Ramos (cell line): Measurements from ENCODE around the gene AREL1.

Experiments
- in situ Hi-C: fragments of 300-500 bp; cut with MboI; formaldehyde crosslinking; loops from one replicate; pipeline ENCODE4 v1.14.3; 2022; ENCODE audit warnings: low sequenced_read_pairs; ENCODE audit not compliant: unreplicated experiment

AREL1 gene

GRCh38 chr14:74702293-74702692, 10.6 kb downstream of the AREL1 start:
- in situ Hi-C loops = no loop called here

- in situ Hi-C loops = no loop called here
Observed at GRCh38 chr14:74698465-74698864, 14.4 kb downstream of the AREL1 start.

GRCh38 chr14:74697976-74698375, 14.9 kb downstream of the AREL1 start:
- in situ Hi-C loops = no loop called here

- in situ Hi-C loops = no loop called here
Observed at GRCh38 chr14:74697543-74697942, 15.3 kb downstream of the AREL1 start.

GRCh38 chr14:74697011-74697410, 15.9 kb downstream of the AREL1 start:
- in situ Hi-C loops = no loop called here

GRCh38 chr14:74695406-74695805, 17.5 kb downstream of the AREL1 start:
- in situ Hi-C loops = no loop called here

- in situ Hi-C loops = no loop called here
Observed at GRCh38 chr14:74693191-74693590, 19.7 kb downstream of the AREL1 start.

GRCh38 chr14:74691456-74691855, 21.4 kb downstream of the AREL1 start:
- in situ Hi-C loops = no loop called here

- in situ Hi-C loops = no loop called here
Observed at GRCh38 chr14:74685921-74686678, 26.8 kb downstream of the AREL1 start.

- in situ Hi-C loops = no loop called here
Observed at GRCh38 chr14:74685056-74685455, 27.8 kb downstream of the AREL1 start.

- in situ Hi-C loops = no loop called here
Observed at GRCh38 chr14:74684434-74684833, 28.4 kb downstream of the AREL1 start.

GRCh38 chr14:74683406-74683805, 29.5 kb downstream of the AREL1 start:
- in situ Hi-C loops = no loop called here

GRCh38 chr14:74682169-74682952, 30.5 kb downstream of the AREL1 start:
- in situ Hi-C loops = no loop called here

GRCh38 chr14:74675219-74675618, 37.7 kb downstream of the AREL1 start:
- in situ Hi-C loops = no loop called here

GRCh38 chr14:74673768-74674167, 39.1 kb downstream of the AREL1 start:
- in situ Hi-C loops = no loop called here

- in situ Hi-C loops = no loop called here
Observed at GRCh38 chr14:74671789-74672188, 41.1 kb downstream of the AREL1 start.

GRCh38 chr14:74670726-74671411, 42.0 kb downstream of the AREL1 start:
- in situ Hi-C loops = no loop called here

GRCh38 chr14:74669846-74670245, 43.0 kb downstream of the AREL1 start:
- in situ Hi-C loops = no loop called here

- in situ Hi-C loops = no loop called here
Observed at GRCh38 chr14:74669256-74669655, 43.6 kb downstream of the AREL1 start.

- in situ Hi-C loops = no loop called here
Observed at GRCh38 chr14:74667758-74668157, 45.1 kb downstream of the AREL1 start.

- in situ Hi-C loops = no loop called here
Observed at GRCh38 chr14:74664717-74665116, 48.2 kb downstream of the AREL1 start.
